ENCODE data around the gene WDR72. TPM values are rescaled to one million over a fixed set of nuclear protein-coding genes. Genes with fewer than 3 reads are reported as not detected.
"Not testable (repeated sequence)": the region's sequence is repeated elsewhere in the genome, so short reads cannot be mapped to it uniquely, and the experiment has no call there.

Gene WDR72
- polyA plus RNA-seq, 1 donor: 0.09 TPM

- DNase-seq: no peak
These were observed 170.7 kb downstream of the WDR72 start for GRCh38 chr15:53588773-53589172.

GRCh38 chr15:53586799-53587198 is 172.7 kb downstream of the WDR72 start:
- no peak for DNase-seq

DNA sequence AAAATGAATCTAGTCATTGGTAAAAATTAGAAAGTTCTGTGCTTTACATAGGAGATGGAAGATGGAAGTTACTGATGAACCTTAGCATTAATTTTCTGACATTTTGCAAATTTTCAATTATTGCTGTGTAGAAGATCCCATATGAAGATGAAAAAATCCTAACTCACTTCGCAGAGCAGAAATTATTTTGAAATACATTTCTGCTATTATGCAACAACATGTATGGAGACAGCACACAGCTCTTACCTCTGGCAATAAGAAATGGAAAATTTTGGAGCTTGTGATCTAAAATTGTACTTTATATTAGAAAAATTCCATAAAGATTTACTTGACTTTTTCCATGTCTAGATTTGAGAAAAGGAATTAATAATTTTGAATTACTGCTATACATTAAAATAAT is 177.9 kb downstream of the WDR72 start:
- DNase-seq: no peak

- peak; percentile 15 for DNase-seq
These were observed 179.1 kb downstream of the WDR72 start for GRCh38 chr15:53580366-53580765.

GRCh38 chr15:53576841-53577240 is 182.6 kb downstream of the WDR72 start:
- no peak for DNase-seq

GRCh38 chr15:53573091-53573490 is 186.4 kb downstream of the WDR72 start:
- DNase-seq: no peak

DNA sequence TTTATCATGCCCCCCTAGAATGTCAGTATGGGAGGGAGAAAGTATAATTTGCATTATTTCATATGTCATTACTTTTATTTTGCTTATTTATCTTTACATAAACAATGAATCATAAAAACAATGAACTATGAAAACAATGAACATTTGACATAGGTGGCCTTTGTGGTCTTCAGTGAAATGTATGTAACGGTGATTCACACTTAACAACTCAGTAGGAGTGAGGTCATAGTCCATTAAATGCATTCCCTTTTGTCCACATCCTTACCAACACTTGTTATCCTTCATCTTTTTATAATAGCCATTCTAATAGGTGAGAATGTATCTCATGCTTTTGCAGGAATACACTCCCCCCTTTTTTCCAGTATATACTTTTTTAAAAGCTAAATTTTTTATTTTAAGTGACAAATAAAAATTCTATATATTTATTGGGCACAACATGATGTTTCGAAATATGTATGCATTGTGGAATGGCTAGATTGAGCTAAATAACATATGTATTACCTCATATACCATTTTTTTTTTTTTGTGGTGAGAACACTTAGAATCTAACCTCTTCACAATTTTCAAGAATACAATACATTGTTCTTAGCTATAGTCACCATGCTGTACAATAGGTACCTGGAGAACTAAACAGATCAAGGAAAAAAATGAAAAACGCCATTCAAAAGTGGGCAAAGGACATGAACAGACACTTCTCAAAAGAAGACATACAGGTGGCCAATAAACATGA is 189.5 kb downstream of the WDR72 start:
- no peak for DNase-seq

DNA sequence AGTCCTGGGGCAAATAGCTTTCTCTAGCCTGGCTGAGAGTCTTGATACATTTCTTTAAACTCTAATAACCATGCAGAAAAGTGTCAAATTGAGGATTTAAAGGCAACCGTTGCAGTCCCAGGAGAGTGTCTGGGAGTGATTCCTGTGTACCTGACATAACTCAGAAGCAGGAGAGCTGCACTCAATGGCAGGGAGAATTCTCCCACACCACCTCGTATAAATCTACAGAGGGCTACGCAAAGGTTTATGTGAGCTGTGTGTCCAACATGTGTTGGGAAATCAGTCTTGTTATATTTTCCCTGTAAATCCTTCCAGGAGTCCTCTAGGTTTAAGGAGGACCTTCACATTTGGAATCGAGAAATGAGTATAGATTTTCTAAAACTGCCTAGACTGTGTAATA is 192.6 kb downstream of the WDR72 start:
- no peak for DNase-seq

DNA sequence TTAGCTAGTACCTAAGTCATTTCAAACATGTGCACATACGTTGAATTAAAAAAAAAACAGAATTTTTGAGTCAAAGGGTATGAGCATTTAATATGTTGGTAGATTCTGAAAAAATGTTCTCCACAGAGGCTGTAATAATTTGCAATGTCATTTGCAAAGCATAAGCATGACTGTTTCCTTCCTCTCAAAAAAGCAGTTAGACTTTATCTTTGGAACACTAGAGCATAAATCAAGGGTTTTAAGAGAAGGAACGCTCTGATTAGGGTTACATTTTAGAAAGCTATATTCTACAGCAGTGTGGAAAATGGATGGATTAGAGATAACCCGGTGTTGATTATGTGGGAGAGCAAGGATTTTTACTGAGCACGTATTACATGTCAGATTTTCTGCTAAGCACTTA is 193.7 kb downstream of the WDR72 start:
- DNase-seq: no peak

DNA sequence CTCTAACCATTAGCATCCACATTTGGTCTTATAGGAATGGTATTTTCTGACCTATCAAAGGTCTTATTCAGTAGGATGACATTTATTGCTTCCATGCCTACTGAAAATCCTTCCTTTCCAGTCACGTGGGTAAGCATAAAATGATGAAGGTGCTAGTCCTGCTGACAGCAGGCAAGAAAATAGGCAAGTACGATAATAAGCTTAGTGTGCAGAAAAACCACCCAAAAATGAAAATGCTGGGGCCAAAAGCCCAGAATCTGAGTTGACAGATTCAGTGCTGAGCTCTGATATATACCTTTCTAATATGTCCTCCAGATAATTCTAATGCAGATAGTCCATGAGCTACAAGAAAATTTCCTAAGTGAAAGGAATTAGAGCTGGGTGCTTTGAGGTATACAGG is 194.8 kb downstream of the WDR72 start:
- DNase-seq: no peak

DNA sequence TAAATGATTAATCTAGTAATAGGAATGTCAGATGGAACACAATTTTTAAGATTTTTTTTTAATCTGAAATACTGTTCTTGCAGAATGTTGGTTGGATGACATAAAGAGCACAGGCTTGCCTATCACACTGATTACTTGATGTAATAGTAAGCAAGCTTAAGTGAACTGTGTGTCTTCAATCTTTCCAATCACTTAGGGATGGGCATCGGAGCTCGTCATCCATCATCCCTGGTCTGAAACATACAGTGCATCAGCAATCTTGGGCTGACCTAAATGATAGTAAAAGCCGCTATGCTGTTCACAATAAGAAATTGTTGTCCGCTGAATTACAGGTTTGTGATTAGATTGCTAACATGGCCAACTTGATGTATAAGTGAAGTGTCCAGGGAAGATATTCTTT is 195.8 kb downstream of the WDR72 start:
- no peak for DNase-seq

DNA sequence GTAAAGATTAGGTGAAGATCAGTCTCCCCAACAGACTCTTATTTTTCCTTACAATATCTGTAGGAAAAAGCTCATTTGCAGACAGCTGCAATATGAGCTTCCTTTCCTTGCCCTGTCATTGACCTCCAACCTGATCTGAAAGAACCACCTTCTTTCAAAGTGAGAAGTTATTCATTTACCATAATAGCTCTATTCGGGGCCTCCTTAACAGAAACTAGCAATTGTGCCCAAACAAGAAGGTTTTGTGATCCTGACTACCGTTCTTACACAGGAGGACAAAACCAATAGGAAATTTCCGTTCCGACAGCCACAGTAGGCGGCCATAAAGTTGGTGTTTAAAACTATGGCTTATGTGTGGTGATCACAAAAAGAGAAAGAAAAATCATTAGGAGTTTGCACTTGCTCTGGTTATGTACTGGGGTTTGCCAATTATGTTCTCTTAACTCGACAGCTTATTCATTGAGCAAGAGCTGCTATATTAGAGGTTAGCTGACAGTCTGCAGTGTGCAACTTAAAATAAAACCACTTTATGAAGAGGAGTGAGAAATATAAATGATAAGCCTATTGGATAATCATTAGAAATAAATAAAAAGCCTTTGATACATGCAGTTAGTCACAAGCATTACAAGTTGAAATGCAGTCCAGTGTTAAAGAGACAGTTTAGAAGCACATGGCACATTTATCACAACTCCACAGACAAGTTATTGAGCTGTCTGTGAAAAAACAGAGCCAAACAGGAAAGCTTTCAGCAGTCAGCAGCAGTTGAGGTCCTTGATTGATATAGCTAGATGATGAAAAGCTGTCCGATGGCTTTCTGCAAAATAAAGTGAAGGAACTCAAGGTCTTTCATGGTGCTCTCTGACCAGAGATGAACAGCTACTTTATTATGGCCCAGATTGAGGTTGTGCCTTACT is 199.8 kb downstream of the WDR72 start:
- DNase-seq: no peak

DNA sequence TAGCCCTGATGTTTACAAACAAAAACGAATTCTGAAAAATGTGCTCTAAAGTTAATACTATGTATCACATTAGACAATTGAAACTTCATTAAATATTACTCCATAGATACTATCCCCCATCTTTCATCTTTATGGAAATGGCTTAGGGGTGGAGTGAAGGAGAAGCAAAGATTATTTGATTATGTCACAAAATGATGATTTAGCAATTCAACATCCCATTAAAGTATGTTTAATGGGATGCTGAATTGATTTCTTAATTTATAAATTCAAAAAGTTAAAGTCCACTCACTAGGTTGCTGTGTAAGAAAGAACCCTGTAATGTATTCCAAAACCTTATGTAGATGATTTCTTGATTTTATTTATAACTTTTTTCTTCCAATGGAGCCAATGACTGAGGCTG is 201.1 kb downstream of the WDR72 start:
- DNase-seq: no peak

DNA sequence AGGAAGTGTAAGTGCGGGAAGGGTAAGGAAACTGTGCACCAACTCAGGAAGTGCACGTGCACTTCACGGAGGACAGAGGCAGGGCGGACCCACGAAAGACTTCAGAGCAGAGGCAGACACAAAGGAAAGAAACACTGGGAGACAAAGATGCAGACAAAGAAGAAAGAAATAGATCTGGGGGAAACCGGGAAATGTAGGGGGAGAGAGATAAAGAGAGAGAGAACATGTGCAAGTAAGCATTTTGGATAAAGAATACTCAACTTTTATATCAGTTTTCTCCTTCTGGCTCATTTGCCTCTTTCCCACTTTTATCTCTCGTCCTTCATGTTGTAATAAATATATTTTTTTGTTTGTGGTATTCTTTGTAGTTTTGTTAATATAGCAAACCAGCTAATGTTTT is 204.2 kb downstream of the WDR72 start:
- DNase-seq: no peak

- DNase-seq: no peak
These were observed 209.7 kb downstream of the WDR72 start for GRCh38 chr15:53549697-53550305.

DNA sequence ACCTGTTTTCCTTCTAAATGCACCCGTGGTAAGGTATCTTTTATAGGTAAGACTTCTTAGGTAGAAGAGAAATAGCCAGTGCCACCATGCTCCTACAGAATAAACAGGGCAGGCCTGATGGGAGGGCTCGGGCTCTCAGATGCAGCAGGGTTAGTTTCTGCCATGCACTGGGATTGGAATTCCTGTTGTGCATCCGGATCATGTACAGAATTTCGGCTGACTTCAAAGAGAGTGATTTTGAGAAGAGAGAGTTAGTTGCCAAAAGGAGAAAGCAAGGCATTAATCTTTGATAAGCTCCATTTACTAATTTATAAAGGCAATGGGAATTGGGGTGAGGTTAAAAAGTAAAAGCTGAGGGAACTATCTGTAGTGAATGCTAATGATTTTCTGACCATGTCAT is 211.2 kb downstream of the WDR72 start:
- DNase-seq: no peak

DNA sequence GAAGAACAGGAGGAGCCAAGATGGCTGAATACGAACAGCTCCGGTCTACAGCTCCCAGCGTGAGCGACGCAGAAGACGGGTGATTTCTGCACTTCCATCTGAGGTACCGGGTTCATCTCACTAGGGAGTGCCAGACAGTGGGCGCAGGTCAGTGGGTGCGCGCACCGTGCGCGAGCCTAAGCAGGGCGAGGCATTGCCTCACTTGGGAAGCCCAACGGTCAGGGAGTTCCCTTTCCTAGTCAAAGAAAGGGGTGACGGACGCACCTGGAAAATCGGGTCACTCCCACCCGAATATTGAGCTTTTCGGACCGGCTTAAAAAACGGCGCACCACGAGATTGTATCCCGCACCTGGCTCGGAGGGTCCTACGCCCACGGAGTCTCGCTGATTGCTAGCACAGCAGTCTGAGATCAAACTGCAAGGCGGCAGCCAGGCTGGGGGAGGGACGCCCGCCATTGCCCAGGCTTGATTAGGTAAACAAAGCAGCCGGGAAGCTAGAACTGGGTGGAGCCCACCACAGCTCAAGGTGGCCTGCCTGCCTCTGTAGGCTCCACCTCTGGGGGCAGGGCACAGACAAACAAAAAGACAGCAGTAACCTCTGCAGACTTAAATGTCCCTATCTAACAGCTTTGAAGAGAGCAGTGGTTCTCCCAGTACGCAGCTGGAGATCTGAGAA is 218.7 kb downstream of the WDR72 start:
- DNase-seq: not testable (repeated sequence)

- DNase-seq: no peak
These were observed 219.6 kb downstream of the WDR72 start for GRCh38 chr15:53539878-53540277.

- no peak for DNase-seq
These were observed 222.9 kb downstream of the WDR72 start for GRCh38 chr15:53536479-53537120.

GRCh38 chr15:53535886-53536285 is 223.6 kb downstream of the WDR72 start:
- DNase-seq: no peak

GRCh38 chr15:53534105-53534839 is 225.2 kb downstream of the WDR72 start:
- DNase-seq: no peak

DNA sequence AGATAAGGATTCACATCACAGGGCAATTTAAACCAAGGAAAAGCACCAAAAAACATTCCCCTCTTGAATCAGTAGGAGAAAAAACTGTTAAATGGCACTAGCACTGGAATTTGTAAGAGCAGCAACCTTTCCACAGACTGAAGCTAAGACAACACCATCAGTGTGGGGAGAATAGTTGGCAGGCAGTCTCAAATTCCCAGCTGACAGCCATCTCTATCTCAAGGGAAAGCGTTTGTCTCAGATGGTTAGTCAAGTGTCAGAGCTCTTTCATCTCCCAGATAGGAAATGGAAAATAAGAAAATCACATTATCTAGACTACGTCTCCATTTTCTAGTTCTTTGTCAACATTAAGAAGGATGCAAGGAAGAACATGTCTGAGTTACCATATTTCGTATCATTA is 228.7 kb downstream of the WDR72 start:
- no peak for DNase-seq
